HG02759 (cell line): Measurements from ENCODE around the gene KIFC3.
"Not testable (repeated sequence)": the region's sequence is repeated elsewhere in the genome, so short reads cannot be mapped to it uniquely, and the experiment has no call there.

Experiments used
- ATAC-seq: cut with Tn5 transposase; IDR thresholded peaks from one replicate; pipeline ENCODE4 v1.9.1; 2021; ENCODE audit warnings: mild to moderate bottlenecking, moderate library complexity; ENCODE audit not compliant: unreplicated experiment

Gene KIFC3

DNA sequence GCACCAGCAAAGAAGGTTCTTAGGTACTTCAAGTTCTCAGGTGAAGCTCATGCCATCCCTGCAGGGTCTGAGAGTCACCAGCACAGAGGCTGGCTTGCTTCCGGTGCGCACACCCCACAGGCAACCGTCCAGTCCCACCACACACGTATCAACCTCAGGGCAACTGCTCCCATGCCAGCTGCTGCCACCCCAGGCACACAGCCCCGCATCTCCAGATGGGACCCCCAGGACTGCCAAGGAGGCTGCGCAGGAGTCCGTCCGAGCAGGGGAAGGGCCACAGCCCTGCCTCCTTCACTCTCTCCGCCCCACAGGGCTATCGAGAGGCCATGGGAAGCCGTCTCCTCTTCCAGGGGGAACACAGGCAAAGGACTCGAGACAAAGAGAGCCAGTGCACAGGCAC, 13.3 kb downstream of the KIFC3 start:
- no peak for ATAC-seq

- ATAC-seq, result no peak
Measured at GRCh38 chr16:57788252-57788841, 13.9 kb downstream of the KIFC3 start.

DNA sequence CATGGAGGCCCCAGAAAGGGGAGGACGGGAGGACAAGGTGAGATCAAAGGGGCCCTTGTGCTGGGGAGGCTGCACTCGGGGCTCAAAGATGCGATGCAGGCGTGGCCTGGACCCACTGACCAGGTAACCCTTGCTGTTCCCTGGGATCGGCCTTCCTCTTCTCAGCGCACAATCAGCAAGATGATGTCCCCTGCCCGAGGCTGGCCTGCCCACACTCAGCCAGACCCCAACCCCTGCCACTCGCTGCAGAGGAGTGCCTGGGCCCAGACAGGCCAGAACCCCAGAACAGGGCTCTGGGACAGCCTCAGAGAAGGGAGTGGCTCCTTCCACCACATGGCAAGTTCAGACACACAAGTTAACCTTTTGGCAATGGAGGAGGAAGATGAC, 14.8 kb downstream of the KIFC3 start:
- no peak for ATAC-seq

- ATAC-seq, result no peak
Measured at GRCh38 chr16:57786632-57787518, 15.4 kb downstream of the KIFC3 start.

DNA sequence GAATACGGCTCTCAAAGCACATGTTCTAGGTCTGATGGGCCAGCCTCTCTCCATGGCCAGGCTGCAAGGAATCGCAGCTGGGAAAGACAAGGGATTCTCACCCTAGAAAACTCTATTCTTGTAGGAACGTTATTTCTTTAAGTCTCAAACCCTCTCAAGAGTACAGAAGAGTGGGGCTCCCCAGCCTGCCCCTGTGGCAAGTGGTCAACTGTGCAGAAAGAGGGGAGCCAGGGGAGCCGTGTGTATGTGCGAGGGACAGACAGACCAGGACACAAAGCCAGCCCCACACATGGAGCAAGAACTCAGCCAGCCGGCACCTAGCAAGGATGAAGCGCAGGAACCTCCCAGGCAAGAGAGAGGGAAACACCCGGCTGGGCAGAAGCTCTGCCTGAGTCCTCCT, 16.4 kb downstream of the KIFC3 start:
- ATAC-seq, result no peak

GRCh38 chr16:57785385-57785784, 16.9 kb downstream of the KIFC3 start:
- no peak for ATAC-seq

DNA sequence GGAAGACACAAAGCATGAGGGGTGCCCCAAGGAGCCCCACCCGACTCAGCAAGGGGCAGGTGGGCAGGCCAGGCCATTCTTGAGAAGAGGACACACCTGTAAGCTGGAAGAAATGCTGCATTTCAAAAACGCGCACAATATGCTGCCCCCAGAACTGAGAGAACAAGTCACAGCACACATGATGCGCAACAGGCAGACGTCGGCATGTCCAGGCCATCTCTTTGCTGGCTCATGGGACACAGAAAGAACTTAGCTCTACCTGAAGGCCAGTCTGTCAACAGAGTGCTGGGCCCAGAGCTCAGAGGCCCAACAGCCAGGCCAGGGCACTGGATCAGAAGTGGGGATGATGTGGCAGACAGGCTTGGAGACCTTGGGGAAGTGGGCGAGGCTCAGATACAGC, 18.0 kb downstream of the KIFC3 start:
- no peak for ATAC-seq

- no peak for ATAC-seq
Measured at GRCh38 chr16:57783883-57784282, 18.4 kb downstream of the KIFC3 start.

DNA sequence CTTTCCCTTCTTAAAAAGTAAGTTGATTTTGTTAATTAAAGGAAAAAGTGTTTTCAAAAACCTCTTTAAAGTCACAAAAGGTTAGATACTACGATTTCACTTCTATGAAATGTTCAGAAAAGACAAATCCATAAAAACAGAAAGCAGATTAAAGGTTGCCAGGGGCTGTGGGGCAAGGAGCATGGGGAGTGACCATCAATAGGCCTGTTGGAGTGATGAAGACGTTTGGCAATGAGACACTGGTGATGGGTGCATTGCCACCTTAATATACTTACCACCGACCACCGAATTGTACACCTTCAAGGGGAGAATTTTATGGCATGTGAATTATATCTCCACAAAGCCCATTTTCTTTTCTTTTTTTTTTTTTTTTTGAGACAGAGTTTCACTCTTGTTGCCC, 19.2 kb downstream of the KIFC3 start:
- ATAC-seq, result no peak

GRCh38 chr16:57782607-57783055, 19.7 kb downstream of the KIFC3 start:
- ATAC-seq, result not testable (repeated sequence)

GRCh38 chr16:57781741-57782606, 20.3 kb downstream of the KIFC3 start:
- no peak for ATAC-seq

- ATAC-seq, result no peak
Measured at GRCh38 chr16:57781349-57781740, 20.9 kb downstream of the KIFC3 start.

DNA sequence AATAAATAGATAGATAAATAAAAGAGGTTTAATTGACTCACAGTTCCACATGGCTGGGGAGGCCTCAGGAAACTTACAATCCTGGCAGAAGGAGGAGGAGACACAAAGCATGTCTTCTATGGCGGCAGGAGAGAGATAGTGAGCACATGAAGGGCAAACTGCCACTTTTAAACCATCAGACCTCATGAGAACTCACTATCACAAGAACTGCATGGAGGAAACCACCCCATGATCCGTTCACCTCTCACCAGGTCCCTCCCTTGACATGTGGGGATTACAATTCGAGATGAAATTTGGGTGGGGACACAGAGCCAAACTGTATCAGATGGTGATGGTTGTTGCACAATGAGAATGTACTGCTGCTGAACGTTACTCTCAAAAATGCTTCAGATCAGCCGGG, 22.5 kb downstream of the KIFC3 start:
- ATAC-seq, result not testable (repeated sequence)

DNA sequence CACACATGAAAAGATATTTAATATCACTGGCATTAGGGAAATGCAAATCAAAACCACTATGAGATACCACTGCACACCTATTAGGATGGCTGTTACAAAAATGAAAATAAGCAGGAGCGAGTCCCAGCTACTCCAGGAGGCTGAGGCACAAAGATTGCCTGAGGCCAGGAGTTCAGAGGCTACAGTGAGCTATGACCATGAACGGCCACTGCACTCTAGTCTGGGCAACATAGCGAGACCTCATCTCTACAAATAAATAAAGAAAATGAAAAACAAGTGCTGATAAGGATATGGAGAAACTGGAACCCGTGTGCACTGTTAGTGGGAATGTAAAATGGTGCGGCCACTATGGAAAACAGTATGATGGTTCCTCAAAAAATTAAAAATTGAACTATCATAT, 23.6 kb downstream of the KIFC3 start:
- ATAC-seq, result no peak

GRCh38 chr16:57775661-57776469, 26.4 kb downstream of the KIFC3 start:
- no peak for ATAC-seq

DNA sequence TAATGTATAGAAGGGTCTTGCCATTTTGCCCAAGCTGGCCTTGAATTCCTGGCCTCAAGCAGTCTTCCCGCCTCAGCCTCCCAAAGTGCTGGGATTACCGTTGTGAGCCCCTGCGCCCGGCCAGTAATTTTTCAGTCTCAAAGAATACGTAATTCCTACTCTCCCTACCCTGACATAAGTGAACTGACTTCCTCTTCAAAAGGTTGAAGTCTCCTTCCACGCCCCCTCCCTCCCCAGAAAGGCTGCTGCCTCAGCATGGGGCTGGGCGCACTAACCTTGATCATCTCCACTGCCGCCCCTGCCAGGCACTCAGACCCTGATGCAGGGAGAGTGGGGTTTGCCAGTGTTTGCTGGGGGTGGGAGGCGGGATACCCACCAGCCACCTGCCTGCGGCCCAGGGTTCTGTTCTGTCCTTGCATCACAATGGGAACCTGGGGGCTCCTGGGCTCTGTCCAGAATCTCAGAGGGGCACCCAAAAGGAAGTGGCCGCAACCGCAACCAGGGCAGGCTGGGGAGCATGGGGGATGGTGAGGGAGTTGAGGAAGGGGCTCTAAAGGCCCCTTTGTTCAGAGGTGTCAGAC, 27.5 kb downstream of the KIFC3 start:
- no peak for ATAC-seq

DNA sequence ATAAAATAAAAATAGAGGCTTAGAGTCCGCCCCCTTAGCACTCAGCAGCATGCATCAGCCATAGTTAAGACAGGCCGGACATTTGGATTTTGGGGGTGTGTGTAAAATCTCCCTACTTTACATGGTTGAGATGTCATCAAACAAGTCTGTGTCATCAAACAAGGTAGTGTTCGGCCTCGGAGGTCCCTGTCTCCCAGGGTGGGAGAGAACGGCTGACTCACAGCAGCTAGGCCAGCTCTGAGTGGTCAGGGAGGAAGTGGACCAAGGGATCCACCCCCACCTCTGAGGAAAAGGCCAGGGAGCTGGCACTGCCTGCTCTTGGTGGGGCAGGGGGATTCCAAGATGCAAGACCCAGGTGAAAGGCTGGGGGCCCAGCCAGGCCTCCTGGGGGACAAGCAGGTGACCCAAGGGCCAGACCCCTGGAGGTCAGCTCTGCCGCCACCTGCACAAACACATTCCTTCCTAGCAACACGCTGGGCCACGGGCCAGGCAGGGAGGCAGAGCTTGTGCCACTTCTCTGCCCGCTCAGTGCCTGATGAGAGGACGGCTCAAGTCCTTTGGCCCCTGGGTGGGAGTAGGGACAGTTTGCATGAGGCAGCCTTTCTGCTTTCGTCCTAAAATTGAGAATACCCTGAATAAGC, 28.5 kb downstream of the KIFC3 start:
- no peak for ATAC-seq

DNA sequence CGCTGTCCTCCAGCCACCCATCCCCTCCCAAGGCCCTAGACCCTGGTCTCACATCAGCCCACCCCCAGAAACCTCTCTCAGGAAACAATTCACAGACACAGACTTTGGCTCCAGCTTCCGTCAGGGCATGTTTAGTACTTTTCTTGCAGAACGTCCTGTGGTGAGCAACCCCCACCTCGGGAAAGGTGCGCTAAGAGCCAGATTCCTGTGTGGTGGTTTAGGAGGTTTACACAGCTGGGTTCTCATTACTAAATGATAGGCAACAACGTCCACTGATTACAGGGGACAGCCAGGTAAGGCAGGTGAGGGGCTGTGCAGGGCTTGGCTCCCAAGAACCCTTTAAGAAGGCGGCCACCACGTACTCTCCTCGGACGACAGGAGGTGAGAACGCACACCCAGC, 29.3 kb downstream of the KIFC3 start:
- ATAC-seq, result no peak

- no peak for ATAC-seq
Measured at GRCh38 chr16:57771141-57771785, 31.0 kb downstream of the KIFC3 start.
